SH-SY5Y (cell line): ENCODE results near the gene ATP6V1C2.

Experiments
- GATA2 ChIP-seq: IDR thresholded peaks from 2 replicates; pipeline ENCODE4 v1.6.1; 2011; ENCODE audit warnings: mild to moderate bottlenecking, low read depth, low read length
- GATA3 ChIP-seq: IDR thresholded peaks from 2 replicates; pipeline ENCODE4 v1.6.1; 2011; ENCODE audit warnings: low read depth, mild to moderate bottlenecking, low read length, moderate library complexity

Gene ATP6V1C2

GRCh38 chr2:10779776-10780490 is 58.5 kb downstream of the ATP6V1C2 start:
- TF ChIP-seq GATA3 (no peak), GATA2 (no peak)

GRCh38 chr2:10780491-10780820 is 59.0 kb downstream of the ATP6V1C2 start:
- TF ChIP-seq GATA3 (no peak), GATA2 (no peak)

- TF ChIP-seq GATA2 (no peak), GATA3 (no peak)
These were observed 60.3 kb downstream of the ATP6V1C2 start for GRCh38 chr2:10781746-10782145.

GRCh38 chr2:10783421-10783820 is 62.0 kb downstream of the ATP6V1C2 start:
- TF ChIP-seq GATA2: no peak
- TF ChIP-seq GATA3: no peak

GRCh38 chr2:10784719-10785118 is 63.3 kb downstream of the ATP6V1C2 start:
- TF ChIP-seq GATA2 (no peak), GATA3 (no peak)

GRCh38 chr2:10785260-10785659 is 63.8 kb downstream of the ATP6V1C2 start:
- no peak for TF ChIP-seq GATA3
- TF ChIP-seq GATA2: 0 out of 2 replicates have a peak, but pooled peaks have one; percentile 16

- TF ChIP-seq GATA3: no peak
- no peak for TF ChIP-seq GATA2
These were observed 65.0 kb downstream of the ATP6V1C2 start for GRCh38 chr2:10786240-10786982.

GRCh38 chr2:10787176-10787968 is 65.9 kb downstream of the ATP6V1C2 start:
- TF ChIP-seq GATA3 (no peak), GATA2 (no peak)

GRCh38 chr2:10788855-10789254 is 67.4 kb downstream of the ATP6V1C2 start:
- TF ChIP-seq GATA3 (no peak), GATA2 (no peak)

GRCh38 chr2:10790228-10790973 is 69.0 kb downstream of the ATP6V1C2 start:
- no peak for TF ChIP-seq GATA3
- no peak for TF ChIP-seq GATA2

GRCh38 chr2:10792001-10792634 is 70.7 kb downstream of the ATP6V1C2 start:
- TF ChIP-seq GATA2 (no peak), GATA3 (no peak)

GRCh38 chr2:10792660-10793400 is 71.4 kb downstream of the ATP6V1C2 start:
- TF ChIP-seq GATA2 (no peak), GATA3 (no peak)

GRCh38 chr2:10793816-10794215 is 72.4 kb downstream of the ATP6V1C2 start:
- no peak for TF ChIP-seq GATA2
- TF ChIP-seq GATA3: no peak

- TF ChIP-seq GATA3: no peak
- TF ChIP-seq GATA2: peak; percentile 55
These were observed 73.4 kb downstream of the ATP6V1C2 start for GRCh38 chr2:10794876-10795275.

GRCh38 chr2:10795508-10796046 is 74.1 kb downstream of the ATP6V1C2 start:
- no peak for TF ChIP-seq GATA3
- TF ChIP-seq GATA2: no peak
